Fibroblast of peridontal ligament (primary cell): ENCODE data around the gene TMEM37.

ENCODE experiments used
- DNase-seq: peaks from one replicate; pipeline ENCODE4 v3.0.0-alpha.2; 2010; ENCODE audit errors: extremely low read depth

TMEM37 gene

GRCh38 chr2:119417908-119418307, 13.7 kb upstream of the TMEM37 start:
- DNase-seq = no peak

GRCh38 chr2:119419065-119419464, 12.6 kb upstream of the TMEM37 start:
- no peak for DNase-seq

DNA sequence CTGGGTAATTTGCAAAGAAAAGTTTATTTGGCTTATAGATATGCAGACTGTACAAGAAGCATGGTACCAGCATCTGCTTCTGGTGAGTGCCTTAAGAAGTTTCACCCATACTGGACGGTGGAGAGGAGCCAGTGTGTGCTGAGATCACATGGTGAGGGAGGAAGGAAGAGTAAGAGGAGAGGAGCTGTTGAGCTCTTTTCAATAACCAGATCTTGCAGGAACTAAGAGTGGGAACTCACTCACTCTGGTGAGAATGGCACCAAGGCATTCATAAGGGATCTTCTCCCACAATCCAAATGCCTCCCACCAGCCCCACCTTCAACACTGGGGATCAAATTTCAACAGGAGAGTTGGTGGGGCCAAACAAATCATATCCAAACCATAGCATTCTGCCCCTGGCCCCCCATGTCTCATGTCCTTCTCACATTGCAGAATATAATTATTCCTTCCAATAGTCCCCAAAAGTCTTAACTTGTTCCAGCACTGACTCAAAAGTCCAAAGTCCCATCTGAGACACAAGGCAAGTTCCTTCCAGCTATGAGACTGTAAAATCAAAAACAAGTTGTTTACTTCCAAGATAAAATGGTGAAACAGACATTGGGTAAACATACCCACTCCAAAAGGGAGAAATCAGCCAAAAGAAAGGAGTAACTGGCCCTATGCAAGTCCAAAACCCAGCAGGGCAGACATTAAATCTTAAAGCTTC, 11.7 kb upstream of the TMEM37 start:
- no peak for DNase-seq

DNA sequence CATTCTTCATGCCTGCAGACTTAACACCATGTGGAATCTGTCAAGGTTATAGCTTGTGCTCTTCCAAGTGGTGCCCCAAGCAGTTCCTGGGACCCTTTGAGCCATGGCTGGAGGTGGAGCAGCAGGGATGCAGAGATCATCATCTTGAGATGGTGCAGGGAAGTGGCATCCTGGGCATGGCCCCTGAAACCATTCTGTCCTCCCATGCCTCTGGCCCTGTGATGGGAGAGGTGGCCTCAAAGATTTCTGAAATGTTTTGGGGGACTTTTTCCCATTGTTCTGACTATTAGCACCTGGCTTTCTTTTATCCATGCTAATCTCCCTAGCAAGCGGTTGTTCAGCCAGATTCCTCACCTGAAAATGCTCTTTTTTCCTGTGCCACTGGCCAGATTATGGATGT, 10.3 kb upstream of the TMEM37 start:
- DNase-seq = no peak

DNA sequence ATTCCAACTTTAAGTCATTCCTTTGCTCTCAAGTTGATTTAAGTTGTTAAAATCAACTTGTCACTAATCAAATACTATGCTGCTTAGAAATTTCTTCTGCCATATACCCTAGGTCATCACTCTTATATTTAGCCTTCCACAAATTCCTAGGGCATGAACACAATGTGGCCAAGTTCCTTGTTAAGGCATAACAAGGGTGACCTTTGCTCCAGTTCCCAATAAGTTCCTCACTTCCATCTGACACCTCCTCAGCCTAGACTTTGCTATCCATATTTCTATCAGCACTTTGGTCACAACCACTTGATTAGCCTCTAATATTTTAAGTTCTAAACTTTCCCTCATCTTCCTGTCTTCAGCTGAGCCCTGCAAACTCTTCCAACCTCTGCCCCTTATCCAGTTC, 9.9 kb upstream of the TMEM37 start:
- no peak for DNase-seq

GRCh38 chr2:119422360-119423107, 9.1 kb upstream of the TMEM37 start:
- no peak for DNase-seq

DNA sequence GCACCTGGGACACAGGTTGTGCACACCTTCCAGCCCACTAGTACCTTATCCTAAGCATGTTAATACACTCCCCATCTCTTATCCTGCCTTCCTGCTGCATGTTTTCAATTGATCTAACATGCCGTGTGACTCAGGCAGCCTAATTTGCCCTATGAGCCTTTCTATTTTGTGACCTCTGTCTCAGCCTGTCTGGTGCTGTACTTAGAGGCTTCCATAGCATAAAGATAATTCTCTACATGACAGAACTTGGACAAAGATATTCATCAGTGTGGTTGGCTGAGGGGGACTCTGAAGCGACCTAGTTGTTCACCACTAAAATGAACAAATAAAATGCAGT, 8.6 kb upstream of the TMEM37 start:
- DNase-seq = no peak

GRCh38 chr2:119423811-119424210, 7.8 kb upstream of the TMEM37 start:
- no peak for DNase-seq

- DNase-seq = no peak
These were observed 7.2 kb upstream of the TMEM37 start for GRCh38 chr2:119424284-119425118.

DNA sequence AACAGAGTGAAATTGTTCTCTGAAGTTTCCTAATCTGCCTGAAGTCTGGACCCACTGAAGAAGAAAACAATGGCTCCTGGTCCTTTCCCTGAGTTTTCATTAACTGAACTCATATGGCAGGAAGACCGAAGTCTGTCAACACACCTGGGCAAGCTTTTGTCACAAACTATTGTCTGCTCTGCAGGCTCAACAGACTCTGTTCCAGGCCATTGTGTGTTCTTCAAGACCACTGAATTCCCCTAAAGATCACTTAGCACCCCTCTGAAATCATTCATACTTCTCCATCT, 6.6 kb upstream of the TMEM37 start:
- DNase-seq = no peak

DNA sequence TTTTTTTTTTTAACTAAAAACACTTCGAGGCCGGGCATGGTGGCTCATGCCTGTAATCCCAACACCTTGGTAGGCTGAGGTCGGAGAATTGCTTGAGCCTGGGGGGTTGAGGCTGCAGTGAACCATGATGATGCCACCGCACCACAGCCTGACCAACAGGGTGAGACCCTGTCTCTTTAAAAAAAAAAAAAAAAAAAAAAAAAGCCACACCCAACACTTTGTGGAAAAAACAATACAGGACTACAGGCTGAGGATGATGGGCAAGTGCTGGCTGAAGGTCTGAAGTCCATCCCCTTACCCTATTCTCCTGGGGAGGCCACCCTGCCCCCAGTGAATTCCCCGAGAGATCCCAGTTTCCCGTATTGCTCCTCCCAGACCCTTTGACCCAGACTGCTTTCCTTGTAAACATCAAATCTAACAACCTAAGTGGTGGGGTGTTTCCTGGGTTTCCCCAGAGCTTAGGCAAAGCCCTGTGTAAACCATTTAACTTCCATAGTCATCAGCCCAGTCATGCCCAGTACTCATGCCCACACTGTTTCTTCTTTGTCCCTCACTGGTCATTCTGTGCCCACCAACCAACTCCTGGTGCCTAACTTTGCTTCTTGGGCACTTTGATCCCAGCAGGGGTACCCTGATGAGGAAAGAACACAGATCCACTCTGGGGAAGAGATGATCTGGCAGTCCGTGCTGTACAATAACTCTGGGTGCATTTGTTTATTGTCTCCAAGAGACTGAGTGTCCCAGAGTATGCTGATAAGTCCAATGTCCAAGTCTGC, 5.8 kb upstream of the TMEM37 start:
- DNase-seq = no peak

- DNase-seq = no peak
These were observed 5.3 kb upstream of the TMEM37 start for GRCh38 chr2:119426396-119426675.

DNA sequence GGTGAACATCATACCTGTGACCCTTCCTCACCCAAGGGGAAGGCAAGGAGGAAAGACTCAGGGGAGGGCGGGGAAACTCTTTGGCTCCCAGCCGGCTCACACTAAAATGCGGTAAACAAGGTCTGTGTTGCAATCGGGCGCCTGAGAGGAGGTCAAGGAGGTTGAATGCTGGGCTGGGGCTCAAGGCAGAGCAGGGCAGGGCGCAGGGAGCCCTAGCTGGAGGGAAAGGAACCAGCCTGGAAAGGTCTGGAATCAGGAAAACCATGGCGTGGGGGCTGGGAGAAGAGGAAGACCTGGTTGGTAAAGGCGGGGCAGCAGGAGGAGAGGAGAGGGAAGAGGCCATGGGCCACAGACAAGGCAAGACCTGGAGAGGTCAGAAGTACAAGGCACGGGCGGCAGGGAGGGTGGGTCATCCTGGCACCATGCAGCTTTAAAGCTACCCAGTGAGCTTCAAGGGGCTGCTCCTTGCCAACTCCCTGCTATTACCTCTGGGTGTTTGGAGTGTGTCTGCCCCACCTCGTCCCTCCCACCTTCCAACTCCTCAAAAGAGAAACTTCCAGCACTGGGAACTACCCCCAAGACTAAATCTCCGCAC, 4.8 kb upstream of the TMEM37 start:
- DNase-seq = no peak

DNA sequence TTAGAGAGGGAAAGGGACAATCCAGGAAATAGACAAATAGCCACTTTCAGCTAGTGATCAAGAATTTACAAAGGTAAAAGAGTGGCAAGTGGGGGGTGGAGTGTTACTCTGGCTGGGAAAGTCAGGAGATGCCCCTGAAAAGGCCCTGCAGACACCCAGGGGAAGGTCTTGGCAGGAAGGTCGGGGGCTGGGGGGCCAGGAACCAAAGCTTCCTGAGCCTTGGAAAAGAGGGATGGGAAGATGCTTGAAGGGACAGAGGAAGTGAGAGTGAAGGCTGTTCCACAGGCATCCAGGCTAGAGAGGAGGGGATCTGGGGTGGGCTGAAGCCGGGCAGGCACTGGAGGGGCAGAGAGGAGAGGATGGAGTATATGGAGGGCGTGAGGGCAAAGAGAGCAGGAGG, 3.9 kb upstream of the TMEM37 start:
- DNase-seq = no peak

- DNase-seq = no peak
These were observed 3.0 kb upstream of the TMEM37 start for GRCh38 chr2:119428488-119429224.

DNA sequence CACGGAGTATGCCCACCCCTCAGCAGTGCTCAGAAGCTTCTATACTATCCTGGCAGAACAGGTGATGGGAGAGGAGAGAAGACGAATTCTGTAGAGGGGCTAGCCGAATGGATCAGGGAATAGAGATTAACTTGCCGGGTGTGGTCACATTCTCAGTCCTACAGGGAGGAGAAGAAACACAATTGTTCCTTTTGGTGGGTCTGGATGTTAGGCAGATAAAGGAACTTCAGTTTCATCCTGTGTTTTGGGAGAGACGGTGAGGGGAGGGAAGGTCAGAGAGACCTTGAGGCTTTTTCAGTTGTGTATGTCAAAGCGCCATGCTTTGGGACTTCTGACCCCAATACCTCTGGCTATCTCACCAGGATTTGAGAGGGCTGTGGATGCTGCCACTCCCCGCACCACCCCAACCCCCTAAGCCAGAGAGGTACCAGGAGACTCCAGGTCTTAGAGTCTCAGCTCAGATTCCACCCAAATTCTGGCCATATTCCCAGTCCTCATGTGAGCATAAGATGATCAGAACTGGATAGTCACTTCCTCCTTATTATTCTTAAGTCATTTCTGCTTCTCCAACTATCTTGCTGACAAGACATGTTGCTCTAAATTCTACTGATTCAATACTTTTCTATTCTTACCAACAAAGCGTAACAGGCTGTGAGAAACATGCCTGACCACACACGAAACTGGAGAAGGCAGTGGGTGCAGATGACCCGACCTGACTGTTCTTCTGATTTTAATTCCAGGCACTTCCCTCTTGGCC, 2.3 kb upstream of the TMEM37 start:
- DNase-seq = no peak

DNA sequence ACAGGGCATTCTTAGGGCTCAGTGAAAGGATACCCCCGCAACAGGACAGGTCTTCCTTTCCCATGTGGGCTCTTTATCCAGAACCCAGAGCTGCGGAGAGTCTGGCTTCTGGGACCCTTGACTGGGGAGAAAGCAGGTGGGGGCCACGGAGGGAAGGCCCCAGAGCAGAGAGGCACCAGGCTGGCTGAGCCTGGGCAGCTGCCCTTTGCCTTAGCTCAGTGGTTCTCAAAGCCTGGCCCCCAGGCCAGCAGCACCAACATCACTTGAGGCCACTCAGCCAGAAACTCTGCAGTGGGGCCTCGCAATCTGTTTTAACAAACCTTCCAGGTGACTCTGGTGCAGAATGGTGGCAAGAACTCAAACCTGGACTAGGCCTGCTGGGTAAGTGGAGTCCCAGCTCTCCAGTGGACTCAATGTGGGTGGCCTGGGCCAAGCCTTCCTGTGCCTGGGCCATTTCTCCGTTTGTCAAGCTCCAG, 1.6 kb upstream of the TMEM37 start:
- DNase-seq = no peak

GRCh38 chr2:119431976-119432850, 559 bp downstream of the TMEM37 start:
- DNase-seq = no peak

DNA sequence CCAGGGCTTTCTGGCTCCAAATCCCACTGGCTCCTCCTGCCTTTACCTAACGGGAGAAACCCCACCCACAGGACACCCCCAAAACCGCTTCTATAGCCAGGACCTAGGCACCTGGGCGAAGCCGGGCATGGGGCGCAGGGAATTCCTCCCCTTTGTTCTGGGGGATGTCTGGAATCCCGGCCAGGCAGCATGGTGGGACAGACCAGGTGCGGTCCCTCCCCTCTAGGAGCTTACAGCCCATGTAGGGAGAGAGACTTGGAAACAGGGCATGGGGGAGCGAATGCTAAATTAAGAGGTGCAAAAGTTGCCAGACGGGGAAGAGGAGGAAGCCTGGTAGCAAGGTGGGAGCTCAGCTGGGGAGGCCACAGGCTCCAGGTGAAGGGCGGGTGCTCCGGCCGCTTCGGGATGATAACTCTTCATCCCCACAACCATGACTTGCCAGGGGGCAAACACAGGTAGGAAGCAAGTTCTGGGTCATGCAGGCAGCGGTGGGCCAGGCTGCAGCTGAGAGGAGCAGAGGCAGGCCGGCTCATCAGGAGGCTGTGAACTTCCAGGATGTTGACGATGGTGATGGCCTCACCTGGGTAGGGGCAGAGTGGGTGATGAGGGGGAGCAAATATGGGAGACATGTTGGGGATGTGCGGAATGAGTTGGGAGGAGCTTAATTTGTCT, 1.3 kb downstream of the TMEM37 start:
- DNase-seq = no peak
